Fibroblast of gingiva (primary cell): ENCODE measurements around the gene PAX4.
"Not testable (repeated sequence)": the region's sequence is repeated elsewhere in the genome, so short reads cannot be mapped to it uniquely, and the experiment has no call there.

Experiments used
- DNase-seq: peaks from one replicate; pipeline ENCODE4 v3.0.0-alpha.2; 2011; ENCODE audit warnings: low read depth

The PAX4 gene

GRCh38 chr7:127585044-127585953, 32.6 kb downstream of the PAX4 start, which contains the start of gene GCC1:
Gene GCC1 (minus strand): TSS chr7:127585596. CDS start chr7:127585182, 414 bp downstream.
- peak; percentile 82 for DNase-seq

- DNase-seq, result no peak
Observed at GRCh38 chr7:127584648-127585043, 33.3 kb downstream of the PAX4 start.

- no peak for DNase-seq
Observed at GRCh38 chr7:127582361-127582760, 35.6 kb downstream of the PAX4 start.

GRCh38 chr7:127581716-127582115, 36.2 kb downstream of the PAX4 start:
- peak; percentile 26 for DNase-seq

- no peak for DNase-seq
Observed at GRCh38 chr7:127580612-127581011, 37.3 kb downstream of the PAX4 start.

GRCh38 chr7:127578711-127579275, 39.1 kb downstream of the PAX4 start:
- DNase-seq, result no peak

- DNase-seq, result peak; percentile 17
Observed at GRCh38 chr7:127578036-127578684, 39.8 kb downstream of the PAX4 start.

- DNase-seq, result no peak
Observed at GRCh38 chr7:127571741-127572505, 46.0 kb downstream of the PAX4 start.

- not testable (repeated sequence) for DNase-seq
Observed at GRCh38 chr7:127568034-127568433, 49.9 kb downstream of the PAX4 start.

GRCh38 chr7:127566242-127566641, 51.7 kb downstream of the PAX4 start:
- no peak for DNase-seq
